Measurements from ENCODE around the gene C6orf120.

The C6orf120 gene

GRCh38 chr6:169666441-169666840, 35.5 kb upstream of the C6orf120 start:
- Mint-ChIP-seq H3K27ac (no peak overlapping the region), H3K9me3 (no peaks in the 10 kb centered on the region)
- intact Hi-C loops (cut with micrococcal nuclease), result no loop called here

GRCh38 chr6:169667716-169668115, 34.2 kb upstream of the C6orf120 start:
- Mint-ChIP-seq H3K4me1 (ENCODE audit: low read depth) (peaks cover 10% of the 10 kb centered on the region), H3K9me3 (no peaks in the 10 kb centered on the region), H3K4me3 (no peak overlapping the region), H3K36me3 (ENCODE audit: low read depth) (peaks cover 24% of the 10 kb centered on the region), H3K27ac (no peak overlapping the region), H3K27me3 (no peaks in the 10 kb centered on the region)
- intact Hi-C loops (cut with micrococcal nuclease), result no loop called here

More at GRCh38 chr6:169666441-169666840, 35.5 kb upstream of the C6orf120 start:
- H3K4me1 Mint-ChIP-seq (ENCODE audit: low read depth), result peaks cover 10% of the 10 kb centered on the region
- peaks cover 25% of the 10 kb centered on the region for H3K36me3 Mint-ChIP-seq (ENCODE audit: low read depth)
- no peak overlapping the region for H3K4me3 Mint-ChIP-seq
- H3K27me3 Mint-ChIP-seq, result no peaks in the 10 kb centered on the region

- H3K27me3 Mint-ChIP-seq, result no peaks in the 10 kb centered on the region
- H3K27ac Mint-ChIP-seq, result no peak overlapping the region
- no peaks in the 10 kb centered on the region for H3K9me3 Mint-ChIP-seq
- H3K36me3 Mint-ChIP-seq (ENCODE audit: low read depth), result peaks cover 18% of the 10 kb centered on the region
- intact Hi-C loops (cut with micrococcal nuclease), result no loop called here
- H3K4me3 Mint-ChIP-seq, result no peak overlapping the region
- peaks cover 10% of the 10 kb centered on the region for H3K4me1 Mint-ChIP-seq (ENCODE audit: low read depth)
Observed at GRCh38 chr6:169668203-169668847, 33.6 kb upstream of the C6orf120 start.

GRCh38 chr6:169669147-169669546, 32.8 kb upstream of the C6orf120 start:
- Mint-ChIP-seq H3K4me3 (no peak overlapping the region), H3K27ac (peak overlapping the region; percentile 18), H3K36me3 (ENCODE audit: low read depth) (peaks cover 10% of the 10 kb centered on the region), H3K27me3 (no peaks in the 10 kb centered on the region), H3K9me3 (no peaks in the 10 kb centered on the region), H3K4me1 (ENCODE audit: low read depth) (peaks cover 10% of the 10 kb centered on the region)
- intact Hi-C loops (cut with micrococcal nuclease), result no loop called here

GRCh38 chr6:169669889-169670288, 32.0 kb upstream of the C6orf120 start:
- intact Hi-C loops (cut with micrococcal nuclease), result no loop called here
- Mint-ChIP-seq H3K4me3 (no peak overlapping the region), H3K9me3 (no peaks in the 10 kb centered on the region), H3K36me3 (ENCODE audit: low read depth) (peaks cover 6% of the 10 kb centered on the region), H3K27ac (peak overlapping the region; percentile 18), H3K4me1 (ENCODE audit: low read depth) (peaks cover 10% of the 10 kb centered on the region), H3K27me3 (no peaks in the 10 kb centered on the region)

GRCh38 chr6:169671563-169671962, 30.4 kb upstream of the C6orf120 start:
- Mint-ChIP-seq H3K27ac (no peak overlapping the region), H3K36me3 (ENCODE audit: low read depth) (peaks cover 6% of the 10 kb centered on the region), H3K4me3 (no peak overlapping the region), H3K9me3 (no peaks in the 10 kb centered on the region), H3K27me3 (no peaks in the 10 kb centered on the region), H3K4me1 (ENCODE audit: low read depth) (peaks cover 10% of the 10 kb centered on the region)
- intact Hi-C loops (cut with micrococcal nuclease), result no loop called here

- Mint-ChIP-seq H3K9me3 (peaks cover 2% of the 10 kb centered on the region), H3K27me3 (no peaks in the 10 kb centered on the region), H3K4me1 (ENCODE audit: low read depth) (peaks cover under 1% of the 10 kb centered on the region), H3K36me3 (ENCODE audit: low read depth) (peaks cover 4% of the 10 kb centered on the region), H3K27ac (no peak overlapping the region), H3K4me3 (no peak overlapping the region)
- intact Hi-C loops (cut with micrococcal nuclease), result no loop called here
Observed at GRCh38 chr6:169675011-169675410, 26.9 kb upstream of the C6orf120 start.

- intact Hi-C loops (cut with micrococcal nuclease), result no loop called here
- H3K4me1 Mint-ChIP-seq (ENCODE audit: low read depth), result no peaks in the 10 kb centered on the region
- H3K36me3 Mint-ChIP-seq (ENCODE audit: low read depth), result peaks cover 19% of the 10 kb centered on the region
- no peak overlapping the region for H3K27ac Mint-ChIP-seq
- peaks cover 20% of the 10 kb centered on the region for H3K9me3 Mint-ChIP-seq
- no peaks in the 10 kb centered on the region for H3K27me3 Mint-ChIP-seq
- no peak overlapping the region for H3K4me3 Mint-ChIP-seq
Observed at GRCh38 chr6:169677096-169677495, 24.8 kb upstream of the C6orf120 start.

GRCh38 chr6:169678342-169678741, 23.6 kb upstream of the C6orf120 start:
- Mint-ChIP-seq H3K4me3 (no peak overlapping the region), H3K27me3 (no peaks in the 10 kb centered on the region)
- intact Hi-C loops (cut with micrococcal nuclease), result no loop called here

GRCh38 chr6:169684056-169684455, 17.9 kb upstream of the C6orf120 start:
- intact Hi-C loops (cut with micrococcal nuclease), result no loop called here
- no peak overlapping the region for H3K27ac Mint-ChIP-seq
- no peaks in the 10 kb centered on the region for H3K27me3 Mint-ChIP-seq
- peaks cover 59% of the 10 kb centered on the region for H3K9me3 Mint-ChIP-seq
- peaks cover 59% of the 10 kb centered on the region for H3K36me3 Mint-ChIP-seq (ENCODE audit: low read depth)
- no peaks in the 10 kb centered on the region for H3K4me1 Mint-ChIP-seq (ENCODE audit: low read depth)
- H3K4me3 Mint-ChIP-seq, result no peak overlapping the region

More at GRCh38 chr6:169678342-169678741, 23.6 kb upstream of the C6orf120 start:
- H3K9me3 Mint-ChIP-seq, result peaks cover 32% of the 10 kb centered on the region
- no peak overlapping the region for H3K27ac Mint-ChIP-seq
- peaks cover 25% of the 10 kb centered on the region for H3K36me3 Mint-ChIP-seq (ENCODE audit: low read depth)
- H3K4me1 Mint-ChIP-seq (ENCODE audit: low read depth), result no peaks in the 10 kb centered on the region

GRCh38 chr6:169685860-169686259, 16.1 kb upstream of the C6orf120 start:
- Mint-ChIP-seq H3K9me3 (peaks cover 59% of the 10 kb centered on the region), H3K4me1 (ENCODE audit: low read depth) (no peaks in the 10 kb centered on the region), H3K36me3 (ENCODE audit: low read depth) (peaks cover 46% of the 10 kb centered on the region), H3K27ac (no peak overlapping the region), H3K27me3 (no peaks in the 10 kb centered on the region), H3K4me3 (no peak overlapping the region)
- intact Hi-C loops (cut with micrococcal nuclease), result no loop called here

- intact Hi-C loops (cut with micrococcal nuclease), result no loop called here
- H3K27ac Mint-ChIP-seq, result no peak overlapping the region
- no peaks in the 10 kb centered on the region for H3K27me3 Mint-ChIP-seq
- peaks cover 34% of the 10 kb centered on the region for H3K36me3 Mint-ChIP-seq (ENCODE audit: low read depth)
- peaks cover 56% of the 10 kb centered on the region for H3K9me3 Mint-ChIP-seq
- no peak overlapping the region for H3K4me3 Mint-ChIP-seq
- no peaks in the 10 kb centered on the region for H3K4me1 Mint-ChIP-seq (ENCODE audit: low read depth)
Observed at GRCh38 chr6:169689287-169689686, 12.6 kb upstream of the C6orf120 start.

GRCh38 chr6:169691260-169691659, 10.7 kb upstream of the C6orf120 start:
- Mint-ChIP-seq H3K4me3 (no peak overlapping the region), H3K36me3 (ENCODE audit: low read depth) (peaks cover 18% of the 10 kb centered on the region), H3K27me3 (no peaks in the 10 kb centered on the region), H3K4me1 (ENCODE audit: low read depth) (no peaks in the 10 kb centered on the region), H3K9me3 (peaks cover 48% of the 10 kb centered on the region), H3K27ac (no peak overlapping the region)
- intact Hi-C loops (cut with micrococcal nuclease), result no loop called here

- Mint-ChIP-seq H3K4me3 (no peak overlapping the region), H3K4me1 (ENCODE audit: low read depth) (no peaks in the 10 kb centered on the region), H3K9me3 (peaks cover 42% of the 10 kb centered on the region), H3K27me3 (no peaks in the 10 kb centered on the region), H3K27ac (no peak overlapping the region), H3K36me3 (ENCODE audit: low read depth) (peaks cover 9% of the 10 kb centered on the region)
- intact Hi-C loops (cut with micrococcal nuclease), result no loop called here
Observed at GRCh38 chr6:169692516-169692915, 9.4 kb upstream of the C6orf120 start.

- Mint-ChIP-seq H3K4me1 (ENCODE audit: low read depth) (peaks cover 12% of the 10 kb centered on the region), H3K36me3 (ENCODE audit: low read depth) (no peaks in the 10 kb centered on the region), H3K27ac (no peak overlapping the region), H3K9me3 (peaks cover 38% of the 10 kb centered on the region), H3K4me3 (no peak overlapping the region), H3K27me3 (no peaks in the 10 kb centered on the region)
- intact Hi-C loops (cut with micrococcal nuclease), result no loop called here
Observed at GRCh38 chr6:169695131-169695530, 6.8 kb upstream of the C6orf120 start.

Measured in dendritic cell treated with granulocyte-macrophage colony-stimulating factor and Interleukin-4, amounts not matched to agents 40 ng/mL and 50 ng/mL, for 4 days (primary cell).